SK-N-SH (cell line): ENCODE results near the gene LRRC8D.

Source experiments
- CTCF ChIP-seq: fragments of 200-600 bp; sonication (generic); IDR thresholded peaks from 2 replicates; pipeline ENCODE4 v1.6.1; 2017; ENCODE audit warnings: antibody characterized with exemption, mild to moderate bottlenecking, moderate library complexity
- ELF1 ChIP-seq: IDR thresholded peaks from 2 replicates; pipeline ENCODE4 v1.4.0; 2012
- EP300 ChIP-seq, 2 experiments: IDR thresholded peaks; 2 replicates each; pipeline versions ENCODE4 v1.4.0 to v1.6.1; 2012; ENCODE audit warnings: borderline replicate concordance in 1 of 2, low read depth in 1 of 2, low read length in 1 of 2
- JUND ChIP-seq: IDR thresholded peaks from 2 replicates; pipeline ENCODE4 v1.4.0; 2012
- NRF1 ChIP-seq: IDR thresholded peaks from 2 replicates; pipeline ENCODE4 v1.6.1; 2012; ENCODE audit warnings: low read depth, mild to moderate bottlenecking, low read length
- SIN3A ChIP-seq: IDR thresholded peaks from 2 replicates; pipeline ENCODE4 v1.6.1; 2012; ENCODE audit warnings: low read depth, mild to moderate bottlenecking, low read length, moderate library complexity, borderline replicate concordance

DNA sequence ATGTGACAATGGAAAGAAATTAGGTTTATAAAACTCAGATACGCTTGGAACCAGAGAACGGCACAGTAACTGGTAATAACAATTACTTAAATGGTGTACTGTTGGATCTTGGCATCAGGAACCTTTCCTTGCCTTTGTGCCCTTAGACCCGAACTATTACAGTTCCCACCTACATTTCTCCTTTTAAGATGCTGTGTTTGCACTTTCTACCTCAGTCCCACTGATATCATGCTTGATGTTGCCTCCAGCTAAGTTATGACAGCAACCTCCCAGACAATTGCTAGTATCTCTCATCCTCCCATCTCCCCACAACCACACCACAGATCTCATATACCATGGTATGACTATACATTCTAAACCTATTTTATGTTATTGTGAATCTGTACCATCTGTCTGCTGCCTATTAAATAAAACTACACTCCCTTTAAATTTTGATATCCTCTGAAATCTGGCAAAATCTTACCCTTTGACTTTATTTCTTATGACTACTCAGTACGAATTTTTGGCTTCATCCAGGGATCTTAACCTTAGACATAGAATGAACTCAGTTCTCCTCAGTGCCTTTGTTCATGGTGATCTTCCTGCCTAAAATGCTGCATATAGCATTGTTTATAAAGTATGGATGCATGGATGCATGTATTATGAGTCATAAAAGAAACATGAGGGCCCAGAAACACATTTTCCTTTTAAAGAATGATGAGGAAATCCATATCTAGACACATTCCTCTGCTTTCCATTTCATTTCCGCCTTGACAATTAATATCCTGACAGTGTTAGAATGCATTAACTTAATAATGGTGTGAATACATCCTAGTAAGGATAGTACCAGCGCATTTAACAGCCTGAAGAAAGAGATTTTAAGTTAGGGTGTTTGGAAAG, 64.1 kb downstream of the LRRC8D start:
- TF ChIP-seq CTCF: no peak
- TF ChIP-seq NRF1: no peak
- TF ChIP-seq EP300 (IDR thresholded peaks at IDR 0.05; ENCODE audit: borderline replicate concordance in 1 of 2, low read depth in 1 of 2, low read length in 1 of 2): no peak
- TF ChIP-seq JUND: peak; percentile 68
- no peak for TF ChIP-seq ELF1
- no peak for TF ChIP-seq SIN3A
